ENCODE results near the gene ETV6.

The ETV6 gene

DNA sequence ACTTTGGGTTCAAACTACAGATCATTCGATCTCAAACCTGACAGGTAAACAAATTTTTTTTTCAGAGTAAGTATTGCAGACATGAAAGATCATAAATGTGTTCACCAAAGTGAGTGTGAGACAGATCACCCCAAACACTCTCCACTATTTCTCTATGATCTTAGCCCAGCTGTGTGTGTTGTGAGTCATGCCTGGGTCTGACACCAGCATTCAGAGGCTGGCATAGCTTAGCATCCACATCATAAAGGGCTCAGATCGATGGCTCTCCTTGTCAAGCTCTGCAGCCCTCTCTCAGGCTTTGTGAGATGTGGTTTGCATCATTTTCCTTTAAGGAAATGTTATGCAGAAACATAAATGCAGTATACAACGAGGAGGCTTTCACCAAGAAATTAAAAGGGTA, 164.9 kb downstream of the ETV6 start:
- Histone ChIP-seq H3K9ac (ENCODE audit: insufficient read length, low read depth) (no peak overlapping the region), H3K9me3 (ENCODE audit: insufficient read depth, low read length) (no peaks in the 10 kb centered on the region), H3K27me3 (ENCODE audit: insufficient read depth, insufficient read length) (no peaks in the 10 kb centered on the region), H3K36me3 (ENCODE audit: insufficient read depth, insufficient read length, low read length) (no peaks in the 10 kb centered on the region), H3K4me1 (ENCODE audit: insufficient read depth, insufficient read length) (peaks cover 20% of the 10 kb centered on the region), H3K4me3 (ENCODE audit: insufficient read length, low read depth) (no peak overlapping the region)
- no peak for DNase-seq (ENCODE audit: low read depth, low spot score)
- TF ChIP-seq YY1 (IDR thresholded peaks at IDR 0.05; ENCODE audit: insufficient read depth, insufficient read length) (no peak), SUZ12 (IDR thresholded peaks at IDR 0.05; ENCODE audit: extremely low read depth, insufficient read depth, insufficient read length) (no peak), ZNF274 (IDR thresholded peaks at IDR 0.05; ENCODE audit: low read depth, low read length) (no peak)

DNA sequence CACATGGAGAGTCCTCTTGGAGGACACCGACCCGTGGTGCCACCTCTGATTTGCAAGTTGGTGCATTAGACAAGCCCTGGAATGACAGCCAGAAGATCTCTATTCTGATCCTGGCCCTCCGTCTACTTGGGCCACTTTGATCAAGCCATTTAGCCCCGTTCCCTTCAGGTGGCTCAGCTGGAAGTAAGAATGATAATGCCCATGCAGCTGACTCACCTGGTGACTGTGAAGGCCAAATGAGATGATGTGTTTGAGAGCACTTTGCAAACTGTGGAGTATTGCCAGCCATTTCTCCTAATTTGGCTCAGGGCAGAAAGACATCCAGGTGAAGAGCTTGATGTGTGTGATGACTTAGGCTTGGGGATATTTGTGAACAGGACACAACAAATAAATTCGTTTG, 165.9 kb downstream of the ETV6 start:
- Histone ChIP-seq H3K27me3 (ENCODE audit: insufficient read depth, insufficient read length) (no peaks in the 10 kb centered on the region), H3K4me3 (ENCODE audit: insufficient read length, low read depth) (no peak overlapping the region), H3K9ac (ENCODE audit: insufficient read length, low read depth) (no peak overlapping the region), H3K9me3 (ENCODE audit: insufficient read depth, low read length) (no peaks in the 10 kb centered on the region), H3K4me1 (ENCODE audit: insufficient read depth, insufficient read length) (peaks cover 20% of the 10 kb centered on the region), H3K36me3 (ENCODE audit: insufficient read depth, insufficient read length, low read length) (no peaks in the 10 kb centered on the region)
- no peak for TF ChIP-seq SUZ12 (IDR thresholded peaks at IDR 0.05; ENCODE audit: extremely low read depth, insufficient read depth, insufficient read length)
- no peak for TF ChIP-seq YY1 (IDR thresholded peaks at IDR 0.05; ENCODE audit: insufficient read depth, insufficient read length)
- no peak for TF ChIP-seq ZNF274 (IDR thresholded peaks at IDR 0.05; ENCODE audit: low read depth, low read length)
- DNase-seq (ENCODE audit: low read depth, low spot score), result no peak

DNA sequence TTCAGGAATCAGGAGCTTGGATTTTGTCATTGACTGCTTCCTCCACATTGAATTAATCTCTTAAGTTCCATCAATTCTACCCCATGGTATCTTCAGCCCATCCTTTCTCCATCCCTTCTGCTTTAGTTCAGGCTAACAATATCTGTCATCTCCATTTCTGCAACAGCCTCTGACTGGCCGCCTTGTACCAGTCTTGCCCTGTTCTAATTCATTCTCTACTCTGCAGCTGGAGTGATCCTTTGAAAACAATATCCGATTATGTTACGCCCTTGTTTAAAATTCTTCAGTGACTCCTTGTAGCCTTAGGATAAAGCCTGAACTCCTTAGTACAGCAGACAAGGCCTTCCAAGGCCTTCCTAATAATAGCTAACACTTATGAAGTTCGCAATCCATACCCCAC, 170.2 kb downstream of the ETV6 start:
- no peaks in the 10 kb centered on the region for H3K36me3 ChIP-seq (ENCODE audit: insufficient read depth, insufficient read length, low read length)
- TF ChIP-seq YY1 (IDR thresholded peaks at IDR 0.05; ENCODE audit: insufficient read depth, insufficient read length) (no peak), ZNF274 (IDR thresholded peaks at IDR 0.05; ENCODE audit: low read depth, low read length) (no peak), SUZ12 (IDR thresholded peaks at IDR 0.05; ENCODE audit: extremely low read depth, insufficient read depth, insufficient read length) (no peak)
- DNase-seq (ENCODE audit: low read depth, low spot score), result no peak

DNA sequence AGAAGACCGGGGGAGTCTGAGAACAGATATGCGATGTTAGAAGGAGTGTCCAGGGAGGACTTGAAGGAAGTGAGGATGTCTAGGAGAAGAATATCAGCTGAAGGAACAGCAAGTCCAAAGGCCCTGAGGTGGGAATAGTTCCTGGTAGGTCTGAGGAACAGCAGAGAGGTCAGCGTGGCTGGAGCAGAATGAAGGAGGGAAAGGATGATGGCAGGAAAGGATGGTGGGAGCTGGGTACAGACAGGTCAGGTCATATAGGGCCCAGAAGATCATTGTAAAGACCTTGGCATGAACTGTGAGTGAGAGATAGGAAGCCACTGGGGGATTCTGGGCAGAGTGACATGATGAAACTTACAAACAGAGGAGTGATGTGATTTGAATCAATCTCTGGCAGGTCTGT, 171.0 kb downstream of the ETV6 start:
- peaks cover 18% of the 10 kb centered on the region for H3K4me1 ChIP-seq (ENCODE audit: insufficient read depth, insufficient read length)
- no peak for DNase-seq (ENCODE audit: low read depth, low spot score)
- H3K36me3 ChIP-seq (ENCODE audit: insufficient read depth, insufficient read length, low read length), result no peaks in the 10 kb centered on the region
- H3K9ac ChIP-seq (ENCODE audit: insufficient read length, low read depth), result no peak overlapping the region
- no peak for TF ChIP-seq YY1 (IDR thresholded peaks at IDR 0.05; ENCODE audit: insufficient read depth, insufficient read length)
- TF ChIP-seq ZNF274 (IDR thresholded peaks at IDR 0.05; ENCODE audit: low read depth, low read length), result no peak
- TF ChIP-seq SUZ12 (IDR thresholded peaks at IDR 0.05; ENCODE audit: extremely low read depth, insufficient read depth, insufficient read length), result no peak
- H3K4me3 ChIP-seq (ENCODE audit: insufficient read length, low read depth), result no peak overlapping the region
- H3K27me3 ChIP-seq (ENCODE audit: insufficient read depth, insufficient read length), result no peaks in the 10 kb centered on the region
- H3K9me3 ChIP-seq (ENCODE audit: insufficient read depth, low read length), result no peaks in the 10 kb centered on the region

More for the DNA sequence above, 170.2 kb downstream of the ETV6 start:
- Histone ChIP-seq H3K27me3 (ENCODE audit: insufficient read depth, insufficient read length) (no peaks in the 10 kb centered on the region), H3K9ac (ENCODE audit: insufficient read length, low read depth) (no peak overlapping the region), H3K4me3 (ENCODE audit: insufficient read length, low read depth) (no peak overlapping the region), H3K4me1 (ENCODE audit: insufficient read depth, insufficient read length) (peaks cover 20% of the 10 kb centered on the region), H3K9me3 (ENCODE audit: insufficient read depth, low read length) (no peaks in the 10 kb centered on the region)

DNA sequence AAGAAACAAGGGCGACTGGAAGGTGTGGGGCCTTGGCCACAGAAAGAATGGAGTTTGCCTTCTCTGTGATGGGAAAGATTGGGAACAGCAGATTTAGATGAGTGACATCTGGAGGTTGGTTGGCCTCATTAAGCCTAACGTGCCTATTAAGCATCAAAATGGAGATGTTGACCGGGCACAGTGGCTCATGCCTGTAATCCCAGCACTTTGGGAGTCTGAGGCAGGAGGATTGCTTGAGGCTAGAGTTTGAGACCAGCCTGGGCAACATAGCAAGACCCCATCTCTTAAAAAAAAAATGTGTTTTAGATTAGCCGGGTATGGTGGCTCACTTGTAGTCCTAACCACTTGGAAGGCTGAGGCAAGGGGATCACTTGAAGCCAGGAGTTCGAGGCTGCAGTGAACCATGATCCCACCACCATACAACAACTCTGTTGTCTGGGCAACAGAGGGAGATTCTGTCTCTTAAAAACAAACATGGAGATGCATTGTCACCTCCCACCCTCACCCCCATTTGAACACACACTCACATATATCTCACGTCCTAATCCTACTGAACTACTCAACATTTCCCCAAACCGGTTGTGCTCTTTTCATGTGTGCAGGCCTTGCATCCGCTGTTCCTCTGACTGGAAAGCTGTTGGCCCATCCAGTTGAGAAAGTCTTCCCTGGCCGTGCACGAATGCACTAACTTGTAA, 172.1 kb downstream of the ETV6 start:
- Histone ChIP-seq H3K27me3 (ENCODE audit: insufficient read depth, insufficient read length) (no peaks in the 10 kb centered on the region), H3K9me3 (ENCODE audit: insufficient read depth, low read length) (no peaks in the 10 kb centered on the region), H3K4me3 (ENCODE audit: insufficient read length, low read depth) (no peak overlapping the region), H3K9ac (ENCODE audit: insufficient read length, low read depth) (no peak overlapping the region), H3K4me1 (ENCODE audit: insufficient read depth, insufficient read length) (peaks cover 23% of the 10 kb centered on the region), H3K36me3 (ENCODE audit: insufficient read depth, insufficient read length, low read length) (no peaks in the 10 kb centered on the region)
- no peak for DNase-seq (ENCODE audit: low read depth, low spot score)
- TF ChIP-seq ZNF274 (IDR thresholded peaks at IDR 0.05; ENCODE audit: low read depth, low read length) (no peak), SUZ12 (IDR thresholded peaks at IDR 0.05; ENCODE audit: extremely low read depth, insufficient read depth, insufficient read length) (no peak), YY1 (IDR thresholded peaks at IDR 0.05; ENCODE audit: insufficient read depth, insufficient read length) (no peak)

DNA sequence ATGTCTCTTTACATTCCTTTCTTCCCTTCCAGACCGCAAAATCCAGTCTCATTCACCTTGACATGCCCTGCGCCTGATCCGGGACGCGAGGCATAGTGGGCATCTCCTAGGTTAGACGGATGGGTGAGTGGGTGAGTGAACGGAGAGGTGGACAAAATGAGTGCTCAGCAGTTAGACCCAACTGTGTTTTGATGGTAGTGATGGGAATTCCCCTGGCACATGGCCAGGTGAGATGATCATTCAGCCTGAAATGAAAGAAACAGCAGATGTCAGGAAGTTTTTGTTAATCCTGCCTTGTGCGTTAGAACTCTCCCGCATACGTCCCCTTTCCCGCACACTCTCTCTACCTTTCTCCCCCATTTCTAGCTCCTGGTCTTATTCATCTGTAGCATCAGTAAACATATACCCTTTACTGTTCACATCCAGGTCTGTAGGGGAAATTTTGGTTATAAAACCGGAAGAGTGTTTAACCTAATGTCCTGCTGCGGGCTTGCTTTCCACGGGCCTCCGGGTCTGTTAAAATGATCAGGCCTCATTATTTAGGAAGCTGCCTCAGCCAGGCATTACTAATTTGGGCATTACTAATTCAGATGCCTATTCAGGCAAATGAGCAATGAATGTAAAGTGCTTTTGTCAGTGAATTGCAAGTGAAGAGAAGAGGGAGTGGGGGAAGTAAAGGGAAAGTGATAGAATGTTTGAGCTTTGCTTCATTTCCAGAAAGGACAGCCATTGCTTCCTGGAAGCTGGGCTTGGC, 172.8 kb downstream of the ETV6 start:
- Histone ChIP-seq H3K27me3 (ENCODE audit: insufficient read depth, insufficient read length) (no peaks in the 10 kb centered on the region), H3K4me1 (ENCODE audit: insufficient read depth, insufficient read length) (peaks cover 23% of the 10 kb centered on the region), H3K9me3 (ENCODE audit: insufficient read depth, low read length) (no peaks in the 10 kb centered on the region), H3K4me3 (ENCODE audit: insufficient read length, low read depth) (no peak overlapping the region), H3K36me3 (ENCODE audit: insufficient read depth, insufficient read length, low read length) (no peaks in the 10 kb centered on the region), H3K9ac (ENCODE audit: insufficient read length, low read depth) (no peak overlapping the region)
- DNase-seq (ENCODE audit: low read depth, low spot score), result no peak
- no peak for TF ChIP-seq SUZ12 (IDR thresholded peaks at IDR 0.05; ENCODE audit: extremely low read depth, insufficient read depth, insufficient read length)
- no peak for TF ChIP-seq YY1 (IDR thresholded peaks at IDR 0.05; ENCODE audit: insufficient read depth, insufficient read length)

DNA sequence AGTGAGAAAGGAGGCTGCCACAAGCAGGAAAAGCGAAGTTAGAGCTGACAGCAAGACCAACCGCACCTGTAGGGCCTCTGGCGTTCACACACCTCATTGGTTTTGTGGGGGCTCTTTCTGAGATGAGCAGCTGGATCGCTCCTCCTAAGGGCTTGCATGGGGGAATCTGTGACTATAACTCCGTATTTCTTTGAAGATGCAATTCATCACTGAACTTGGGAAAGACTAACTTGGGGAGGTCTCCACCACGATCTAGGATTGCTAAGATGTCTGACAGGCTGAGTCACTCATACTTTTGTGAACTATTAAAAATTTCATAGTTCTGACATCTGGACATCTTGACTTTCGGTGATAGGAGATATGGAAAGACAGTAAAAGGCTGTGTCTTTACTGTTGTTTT, 173.6 kb downstream of the ETV6 start:
- DNase-seq (ENCODE audit: low read depth, low spot score), result no peak
- no peak overlapping the region for H3K9ac ChIP-seq (ENCODE audit: insufficient read length, low read depth)
- no peak for TF ChIP-seq ZNF274 (IDR thresholded peaks at IDR 0.05; ENCODE audit: low read depth, low read length)
- no peak for TF ChIP-seq SUZ12 (IDR thresholded peaks at IDR 0.05; ENCODE audit: extremely low read depth, insufficient read depth, insufficient read length)
- no peak for TF ChIP-seq YY1 (IDR thresholded peaks at IDR 0.05; ENCODE audit: insufficient read depth, insufficient read length)
- H3K36me3 ChIP-seq (ENCODE audit: insufficient read depth, insufficient read length, low read length), result no peaks in the 10 kb centered on the region
- no peaks in the 10 kb centered on the region for H3K27me3 ChIP-seq (ENCODE audit: insufficient read depth, insufficient read length)
- peaks cover 23% of the 10 kb centered on the region for H3K4me1 ChIP-seq (ENCODE audit: insufficient read depth, insufficient read length)
- no peak overlapping the region for H3K4me3 ChIP-seq (ENCODE audit: insufficient read length, low read depth)
- no peaks in the 10 kb centered on the region for H3K9me3 ChIP-seq (ENCODE audit: insufficient read depth, low read length)
